ENCODE data around the gene SPAG16.

The SPAG16 gene

DNA sequence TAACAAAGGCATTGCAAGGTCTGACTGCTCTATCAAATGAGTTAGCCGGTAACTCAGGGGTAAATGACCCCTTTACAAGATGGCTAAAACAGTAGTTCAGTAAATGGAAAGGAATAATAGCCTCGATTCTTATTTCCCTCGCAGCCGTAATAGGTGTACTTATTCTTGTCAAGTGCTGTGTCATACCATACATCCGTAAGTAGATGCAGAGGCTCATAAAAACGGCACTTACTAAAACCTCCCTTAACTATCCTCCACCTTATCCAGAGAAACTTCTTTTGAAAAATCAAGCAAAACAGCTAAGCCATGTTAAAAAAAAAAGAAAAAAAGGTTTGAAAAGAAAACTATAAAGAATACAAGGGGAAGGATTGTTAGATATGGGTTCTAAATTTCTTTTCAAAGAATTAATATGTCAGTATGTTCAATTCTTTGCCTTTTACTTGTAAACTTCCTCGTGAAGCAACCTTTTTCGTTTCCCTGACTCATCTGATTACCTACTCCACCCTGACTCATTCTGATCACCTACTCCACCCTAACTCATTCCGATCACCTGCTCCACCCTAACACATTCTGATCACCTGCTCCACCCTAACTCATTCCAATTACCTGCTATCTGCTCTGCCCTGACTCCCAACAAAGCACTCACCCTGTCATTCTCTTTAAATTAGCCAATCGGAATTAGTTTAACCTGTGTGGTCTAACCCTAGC lies 127.5 kb downstream of the SPAG16 start:
- Histone ChIP-seq H2BK12ac (ENCODE audit: low read length in 2 of 2) (no peak overlapping the region), H4K91ac (ENCODE audit: low read length) (no peak overlapping the region), H3K36me3 (ENCODE audit: control insufficient read depth in 1 of 2, insufficient read depth in 2 of 2, low read depth in 1 of 2, low read length in 2 of 2) (no peaks in the 10 kb centered on the region), H3K27ac (ENCODE audit: low read length, poor library complexity, severe bottlenecking) (no peak overlapping the region), H3K18ac (ENCODE audit: low read depth in 1 of 2, low read length in 2 of 2) (no peak overlapping the region), H4K8ac (ENCODE audit: low read length) (no peak overlapping the region), H3K4me1 (ENCODE audit: control insufficient read depth, insufficient read depth, low read depth, low read length) (no peaks in the 10 kb centered on the region), H2BK5ac (ENCODE audit: low read depth, low read length, poor library complexity, severe bottlenecking) (no peak overlapping the region), H3K4me2 (ENCODE audit: low read length, poor library complexity, severe bottlenecking) (no peak overlapping the region), H2BK120ac (ENCODE audit: low read depth, low read length) (no peak overlapping the region), H3K9ac (ENCODE audit: low read length) (no peak overlapping the region), H2AK5ac (ENCODE audit: low read length, severe bottlenecking) (no peak overlapping the region), H3K79me1 (replicated peaks; ENCODE audit: low read length, poor library complexity, severe bottlenecking) (no peaks in the 10 kb centered on the region), H3K9me3 (ENCODE audit: control insufficient read depth, low read length) (no peaks in the 10 kb centered on the region), H3K4ac (ENCODE audit: low read depth in 1 of 2, low read length in 2 of 2) (no peak overlapping the region), H2AFZ (ENCODE audit: low read depth, low read length) (no peak overlapping the region), H3K27me3 (ENCODE audit: control insufficient read depth in 1 of 2, insufficient read depth in 1 of 2, low read length in 2 of 2) (no peaks in the 10 kb centered on the region), H3K14ac (ENCODE audit: low read length in 2 of 2) (no peak overlapping the region), H2BK15ac (ENCODE audit: low read depth, poor library complexity, severe bottlenecking) (no peak overlapping the region), H3K23ac (ENCODE audit: low read length in 2 of 2) (no peak overlapping the region), H3K4me3 (ENCODE audit: insufficient read depth in 1 of 2, low read depth in 1 of 2, low read length in 2 of 2) (no peak overlapping the region)
- no peak for DNase-seq
- WGBS: 94% methylated on average over 9 of the region's 10 CpGs

- Histone ChIP-seq H2AFZ (ENCODE audit: low read depth, low read length) (no peak overlapping the region), H3K36me3 (ENCODE audit: control insufficient read depth in 1 of 2, insufficient read depth in 2 of 2, low read depth in 1 of 2, low read length in 2 of 2) (no peaks in the 10 kb centered on the region), H3K18ac (ENCODE audit: low read depth in 1 of 2, low read length in 2 of 2) (no peak overlapping the region), H3K27ac (ENCODE audit: low read length, poor library complexity, severe bottlenecking) (no peak overlapping the region), H2BK12ac (ENCODE audit: low read length in 2 of 2) (no peak overlapping the region), H3K79me1 (replicated peaks; ENCODE audit: low read length, poor library complexity, severe bottlenecking) (no peaks in the 10 kb centered on the region), H3K4ac (ENCODE audit: low read depth in 1 of 2, low read length in 2 of 2) (no peak overlapping the region), H2BK5ac (ENCODE audit: low read depth, low read length, poor library complexity, severe bottlenecking) (no peak overlapping the region), H3K9me3 (ENCODE audit: control insufficient read depth, low read length) (no peaks in the 10 kb centered on the region), H3K4me3 (ENCODE audit: insufficient read depth in 1 of 2, low read depth in 1 of 2, low read length in 2 of 2) (no peak overlapping the region), H3K14ac (ENCODE audit: low read length in 2 of 2) (no peak overlapping the region), H3K4me1 (ENCODE audit: control insufficient read depth, insufficient read depth, low read depth, low read length) (no peaks in the 10 kb centered on the region), H3K4me2 (ENCODE audit: low read length, poor library complexity, severe bottlenecking) (no peak overlapping the region), H2AK5ac (ENCODE audit: low read length, severe bottlenecking) (no peak overlapping the region), H3K9ac (ENCODE audit: low read length) (no peak overlapping the region), H2BK120ac (ENCODE audit: low read depth, low read length) (no peak overlapping the region), H3K23ac (ENCODE audit: low read length in 2 of 2) (no peak overlapping the region), H4K8ac (ENCODE audit: low read length) (no peak overlapping the region), H4K91ac (ENCODE audit: low read length) (no peak overlapping the region), H2BK15ac (ENCODE audit: low read depth, poor library complexity, severe bottlenecking) (no peak overlapping the region), H3K27me3 (ENCODE audit: control insufficient read depth in 1 of 2, insufficient read depth in 1 of 2, low read length in 2 of 2) (no peaks in the 10 kb centered on the region)
- 81% methylated on average over 1 of the region's 1 CpG for WGBS
- DNase-seq: no peak
Measured at GRCh38 chr2:213415093-213415492, 130.8 kb downstream of the SPAG16 start.

- no peak overlapping the region for H2AFZ ChIP-seq (ENCODE audit: low read depth, low read length)
- H3K4ac ChIP-seq (ENCODE audit: low read depth in 1 of 2, low read length in 2 of 2): no peak overlapping the region
- H3K4me2 ChIP-seq (ENCODE audit: low read length, poor library complexity, severe bottlenecking): no peak overlapping the region
- H3K79me1 ChIP-seq (replicated peaks; ENCODE audit: low read length, poor library complexity, severe bottlenecking): no peaks in the 10 kb centered on the region
- no peak overlapping the region for H3K9ac ChIP-seq (ENCODE audit: low read length)
- H3K4me1 ChIP-seq (ENCODE audit: control insufficient read depth, insufficient read depth, low read depth, low read length): no peaks in the 10 kb centered on the region
- H3K4me3 ChIP-seq (ENCODE audit: insufficient read depth in 1 of 2, low read depth in 1 of 2, low read length in 2 of 2): no peak overlapping the region
- no peaks in the 10 kb centered on the region for H3K9me3 ChIP-seq (ENCODE audit: control insufficient read depth, low read length)
- no peak overlapping the region for H4K91ac ChIP-seq (ENCODE audit: low read length)
- DNase-seq: peak; percentile 2
- no peak overlapping the region for H2BK5ac ChIP-seq (ENCODE audit: low read depth, low read length, poor library complexity, severe bottlenecking)
- H2AK5ac ChIP-seq (ENCODE audit: low read length, severe bottlenecking): no peak overlapping the region
- H4K8ac ChIP-seq (ENCODE audit: low read length): no peak overlapping the region
- 11% methylated on average over 1 of the region's 1 CpG for WGBS
- H3K18ac ChIP-seq (ENCODE audit: low read depth in 1 of 2, low read length in 2 of 2): no peak overlapping the region
- H3K14ac ChIP-seq (ENCODE audit: low read length in 2 of 2): no peak overlapping the region
- no peak overlapping the region for H2BK12ac ChIP-seq (ENCODE audit: low read length in 2 of 2)
- H3K27ac ChIP-seq (ENCODE audit: low read length, poor library complexity, severe bottlenecking): no peak overlapping the region
- no peaks in the 10 kb centered on the region for H3K27me3 ChIP-seq (ENCODE audit: control insufficient read depth in 1 of 2, insufficient read depth in 1 of 2, low read length in 2 of 2)
- H3K36me3 ChIP-seq (ENCODE audit: control insufficient read depth in 1 of 2, insufficient read depth in 2 of 2, low read depth in 1 of 2, low read length in 2 of 2): no peaks in the 10 kb centered on the region
- no peak overlapping the region for H2BK15ac ChIP-seq (ENCODE audit: low read depth, poor library complexity, severe bottlenecking)
- no peak overlapping the region for H3K23ac ChIP-seq (ENCODE audit: low read length in 2 of 2)
- H2BK120ac ChIP-seq (ENCODE audit: low read depth, low read length): no peak overlapping the region
Measured at GRCh38 chr2:213416832-213417231, 132.6 kb downstream of the SPAG16 start.

GRCh38 chr2:213419980-213420379 lies 135.7 kb downstream of the SPAG16 start:
- no peaks in the 10 kb centered on the region for H3K27me3 ChIP-seq (ENCODE audit: control insufficient read depth in 1 of 2, insufficient read depth in 1 of 2, low read length in 2 of 2)
- no peaks in the 10 kb centered on the region for H3K4me1 ChIP-seq (ENCODE audit: control insufficient read depth, insufficient read depth, low read depth, low read length)
- H3K18ac ChIP-seq (ENCODE audit: low read depth in 1 of 2, low read length in 2 of 2): no peak overlapping the region
- no peak overlapping the region for H3K23ac ChIP-seq (ENCODE audit: low read length in 2 of 2)
- H2AK5ac ChIP-seq (ENCODE audit: low read length, severe bottlenecking): no peak overlapping the region
- no peak overlapping the region for H3K4ac ChIP-seq (ENCODE audit: low read depth in 1 of 2, low read length in 2 of 2)
- no peak overlapping the region for H2BK5ac ChIP-seq (ENCODE audit: low read depth, low read length, poor library complexity, severe bottlenecking)
- H2BK12ac ChIP-seq (ENCODE audit: low read length in 2 of 2): no peak overlapping the region
- no peak overlapping the region for H2BK15ac ChIP-seq (ENCODE audit: low read depth, poor library complexity, severe bottlenecking)
- no peak overlapping the region for H3K4me2 ChIP-seq (ENCODE audit: low read length, poor library complexity, severe bottlenecking)
- H2AFZ ChIP-seq (ENCODE audit: low read depth, low read length): no peak overlapping the region
- no peak overlapping the region for H3K14ac ChIP-seq (ENCODE audit: low read length in 2 of 2)
- H3K4me3 ChIP-seq (ENCODE audit: insufficient read depth in 1 of 2, low read depth in 1 of 2, low read length in 2 of 2): no peak overlapping the region
- H3K27ac ChIP-seq (ENCODE audit: low read length, poor library complexity, severe bottlenecking): no peak overlapping the region
- no peak overlapping the region for H4K8ac ChIP-seq (ENCODE audit: low read length)
- no peak overlapping the region for H4K91ac ChIP-seq (ENCODE audit: low read length)
- H2BK120ac ChIP-seq (ENCODE audit: low read depth, low read length): no peak overlapping the region
- no peaks in the 10 kb centered on the region for H3K36me3 ChIP-seq (ENCODE audit: control insufficient read depth in 1 of 2, insufficient read depth in 2 of 2, low read depth in 1 of 2, low read length in 2 of 2)
- 90% methylated on average over 1 of the region's 1 CpG for WGBS
- no peaks in the 10 kb centered on the region for H3K9me3 ChIP-seq (ENCODE audit: control insufficient read depth, low read length)
- H3K9ac ChIP-seq (ENCODE audit: low read length): no peak overlapping the region
- no peaks in the 10 kb centered on the region for H3K79me1 ChIP-seq (replicated peaks; ENCODE audit: low read length, poor library complexity, severe bottlenecking)
- no peak for DNase-seq

Data from mesenchymal stem cell (in vitro differentiated cells and primary cell).